ENCODE results near the gene NFKBIE.

GRCh38 chr6:44298864-44299263, 33.5 kb upstream of the NFKBIE start:
- no peak for TF ChIP-seq EZH2phosphoT487 (IDR thresholded peaks at IDR 0.05; ENCODE audit: borderline replicate concordance, low read length)
- TF ChIP-seq CTCF (conservative IDR thresholded peaks at IDR 0.05; ENCODE audit: low read depth, low read length): no peak
- no peak for TF ChIP-seq EZH2 (IDR thresholded peaks at IDR 0.05; ENCODE audit: low read length, unreplicated experiment)
